ENCODE measurements around the gene FGF19. TPM values are rescaled to one million over a fixed set of nuclear protein-coding genes. Genes with fewer than 3 reads are reported as not detected.
A peak's percentile ranks its signal among the peaks of the same experiment; 100 is the strongest.

The FGF19 gene
- total RNA-seq, 1 experiment from 2014 or later: 7.4 TPM

GRCh38 chr11:69750875-69751597, 47.2 kb upstream of the FGF19 start:
- no peak overlapping the region for H3K18ac ChIP-seq (ENCODE audit: insufficient read length, low read depth, low read length)
- H3K23ac ChIP-seq (ENCODE audit: insufficient read length, low read depth, low read length): no peak overlapping the region
- H3K4me2 ChIP-seq (ENCODE audit: insufficient read depth, insufficient read length, low read length): no peak overlapping the region
- H3K56ac ChIP-seq (ENCODE audit: insufficient read length, low read depth, low read length): no peak overlapping the region
- no peak overlapping the region for H4K5ac ChIP-seq (ENCODE audit: insufficient read length, low read depth, low read length)
- H2BK120ac ChIP-seq (ENCODE audit: low read depth, low read length, poor library complexity, severe bottlenecking): no peak overlapping the region
- H3K9me3 Mint-ChIP-seq: no peaks in the 10 kb centered on the region
- no peak overlapping the region for H3K27ac ChIP-seq (ENCODE audit: insufficient read length, low read depth, low read length)
- H2BK15ac ChIP-seq (ENCODE audit: low read depth, low read length): no peak overlapping the region
- H2AFZ ChIP-seq (ENCODE audit: low read length): no peak overlapping the region
- H3K14ac ChIP-seq (ENCODE audit: insufficient read depth, low read length): no peak overlapping the region
- H3K36me3 Mint-ChIP-seq (ENCODE audit: insufficient read depth in 1 of 3, low read depth in 3 of 3): no peaks in the 10 kb centered on the region
- no peak overlapping the region for H3K4ac ChIP-seq (ENCODE audit: low read depth, low read length)
- TF ChIP-seq CTCF (conservative IDR thresholded peaks at IDR 0.05): no peak
- H3K9ac ChIP-seq (ENCODE audit: extremely low read depth, insufficient read length, low read length): no peak overlapping the region
- H2AK5ac ChIP-seq (ENCODE audit: insufficient read length, low read length): no peak overlapping the region
- WGBS (ENCODE audit: extremely low coverage, insufficient read length, low lambda C conversion rate): no CpG with 5 or more reads among the region's 11 CpGs
- no peak for DNase-seq
- H3T11ph ChIP-seq (ENCODE audit: low read length): no peak overlapping the region
- no peak overlapping the region for H2BK12ac ChIP-seq (ENCODE audit: insufficient read length, low read depth, low read length)
- no peak overlapping the region for H2BK5ac ChIP-seq (ENCODE audit: insufficient read length, low read length)
- no peak overlapping the region for H4K8ac ChIP-seq (replicated peaks; ENCODE audit: insufficient read length, low read depth, low read length)
- H4K20me1 ChIP-seq (ENCODE audit: control insufficient read depth, insufficient read depth, insufficient read length): no peaks in the 10 kb centered on the region
- H3K27me3 ChIP-seq (ENCODE audit: insufficient read depth, low read length): no peaks in the 10 kb centered on the region
- peaks cover 15 to 26% of the 10 kb centered on the region in 2 experiments for H3K4me1 Mint-ChIP-seq
- H3K23me2 ChIP-seq (ENCODE audit: insufficient read length, low read depth, low read length, poor library complexity, severe bottlenecking): no peaks in the 10 kb centered on the region
- no peak overlapping the region for H2BK20ac ChIP-seq (ENCODE audit: low read depth, low read length, poor library complexity, severe bottlenecking)
- no peak overlapping the region for H4K91ac ChIP-seq (ENCODE audit: insufficient read length, low read depth, low read length)
- peaks cover 3% of the 10 kb centered on the region for H3K27me3 Mint-ChIP-seq (ENCODE audit: low read depth)
- no peaks in the 10 kb centered on the region for H3K9me3 ChIP-seq (ENCODE audit: control insufficient read depth, low read depth, low read length)
- H3K79me2 ChIP-seq (ENCODE audit: insufficient read depth, low read length): no peaks in the 10 kb centered on the region
- peak overlapping the region in 2 of 3 experiments; percentile 44 to 59; a peak in 1 of 7 replicates for H3K27ac Mint-ChIP-seq
- no peaks in the 10 kb centered on the region for H3K79me1 ChIP-seq (ENCODE audit: insufficient read depth, low read depth, low read length, poor library complexity, severe bottlenecking)
- no peaks in the 10 kb centered on the region for H3K4me1 ChIP-seq (ENCODE audit: insufficient read depth, low read length)
- no peak overlapping the region for H3K4me3 Mint-ChIP-seq
